ENCODE results near the gene BAG2.

DNA sequence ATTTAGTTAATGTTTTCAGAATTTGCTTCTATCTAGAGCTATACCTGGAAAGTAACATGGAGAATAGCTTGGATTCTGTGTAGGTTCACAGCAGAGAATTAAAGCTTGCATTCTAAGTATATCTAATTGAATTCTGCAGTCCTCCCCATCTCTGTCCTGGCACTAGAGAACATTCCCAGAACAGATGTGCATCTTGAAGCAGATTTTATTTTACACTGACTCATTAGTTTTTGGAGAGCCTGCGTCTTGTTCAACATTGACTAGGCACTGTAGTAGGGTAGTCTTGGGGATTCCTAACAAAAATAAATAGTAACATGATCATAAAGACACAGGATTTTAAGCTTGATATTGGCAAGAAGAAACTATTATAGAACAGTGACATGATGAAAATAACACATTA, 36.2 kb upstream of the BAG2 start:
- TF ChIP-seq EZH2phosphoT487 (IDR thresholded peaks at IDR 0.05; ENCODE audit: borderline replicate concordance) = no peak
- TF ChIP-seq, protein P1, sequence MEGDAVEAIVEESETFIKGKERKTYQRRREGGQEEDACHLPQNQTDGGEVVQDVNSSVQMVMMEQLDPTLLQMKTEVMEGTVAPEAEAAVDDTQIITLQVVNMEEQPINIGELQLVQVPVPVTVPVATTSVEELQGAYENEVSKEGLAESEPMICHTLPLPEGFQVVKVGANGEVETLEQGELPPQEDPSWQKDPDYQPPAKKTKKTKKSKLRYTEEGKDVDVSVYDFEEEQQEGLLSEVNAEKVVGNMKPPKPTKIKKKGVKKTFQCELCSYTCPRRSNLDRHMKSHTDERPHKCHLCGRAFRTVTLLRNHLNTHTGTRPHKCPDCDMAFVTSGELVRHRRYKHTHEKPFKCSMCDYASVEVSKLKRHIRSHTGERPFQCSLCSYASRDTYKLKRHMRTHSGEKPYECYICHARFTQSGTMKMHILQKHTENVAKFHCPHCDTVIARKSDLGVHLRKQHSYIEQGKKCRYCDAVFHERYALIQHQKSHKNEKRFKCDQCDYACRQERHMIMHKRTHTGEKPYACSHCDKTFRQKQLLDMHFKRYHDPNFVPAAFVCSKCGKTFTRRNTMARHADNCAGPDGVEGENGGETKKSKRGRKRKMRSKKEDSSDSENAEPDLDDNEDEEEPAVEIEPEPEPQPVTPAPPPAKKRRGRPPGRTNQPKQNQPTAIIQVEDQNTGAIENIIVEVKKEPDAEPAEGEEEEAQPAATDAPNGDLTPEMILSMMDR (conservative IDR thresholded peaks at IDR 0.05; ENCODE audit: low read length) = no peak
